Tongue (tissue), 2 donors: ENCODE data around the gene SFXN5. TPM values are rescaled to one million over a fixed set of nuclear protein-coding genes. Genes with fewer than 3 reads are reported as not detected.
A peak's percentile ranks its signal among the peaks of the same experiment; 100 is the strongest.

ENCODE experiments used
- DNase-seq: peaks from one replicate; pipeline ENCODE4 v3.0.0-alpha.2; 2015
- total RNA-seq: library from RNA; depleted of rRNA; stranded (reverse); fragments of >200 nt; gene quantifications from one replicate; pipeline ENCODE4 v1.2.3, GENCODE V29; 2014

Gene SFXN5
- total RNA-seq, 1 donor from 2014 or later, result 7.3 TPM

GRCh38 chr2:72975017-72975416, 96.5 kb downstream of the SFXN5 start:
- DNase-seq, result no peak

GRCh38 chr2:72974436-72974754, 97.1 kb downstream of the SFXN5 start:
- no peak for DNase-seq

- DNase-seq, result peak; percentile 51
These were observed 97.7 kb downstream of the SFXN5 start for GRCh38 chr2:72973566-72974435.

- no peak for DNase-seq
These were observed 98.4 kb downstream of the SFXN5 start for GRCh38 chr2:72973137-72973535.

- DNase-seq, result no peak
These were observed 99.0 kb downstream of the SFXN5 start for GRCh38 chr2:72972352-72973136.

GRCh38 chr2:72971036-72971435, 100.5 kb downstream of the SFXN5 start:
- no peak for DNase-seq

GRCh38 chr2:72969706-72970105, 101.8 kb downstream of the SFXN5 start:
- DNase-seq, result no peak

- DNase-seq, result no peak
These were observed 103.2 kb downstream of the SFXN5 start for GRCh38 chr2:72968286-72968685.

GRCh38 chr2:72965770-72966450, 105.6 kb downstream of the SFXN5 start:
- DNase-seq, result no peak

GRCh38 chr2:72965016-72965415, 106.5 kb downstream of the SFXN5 start:
- DNase-seq, result no peak

GRCh38 chr2:72964146-72964525, 107.4 kb downstream of the SFXN5 start:
- no peak for DNase-seq

- peak; percentile 14 for DNase-seq
These were observed 107.9 kb downstream of the SFXN5 start for GRCh38 chr2:72963423-72964145.

- DNase-seq, result no peak
These were observed 108.6 kb downstream of the SFXN5 start for GRCh38 chr2:72962911-72963310.

- no peak for DNase-seq
These were observed 109.6 kb downstream of the SFXN5 start for GRCh38 chr2:72961853-72962468.

GRCh38 chr2:72961036-72961720, 110.3 kb downstream of the SFXN5 start:
- DNase-seq, result no peak

- no peak for DNase-seq
These were observed 111.2 kb downstream of the SFXN5 start for GRCh38 chr2:72959995-72960981.

GRCh38 chr2:72959554-72959953, 112.0 kb downstream of the SFXN5 start:
- no peak for DNase-seq

GRCh38 chr2:72958542-72959385, 112.7 kb downstream of the SFXN5 start:
- no peak for DNase-seq

- no peak for DNase-seq
These were observed 114.6 kb downstream of the SFXN5 start for GRCh38 chr2:72956936-72957335.
